ENCODE measurements around the gene SEMA7A. TPM values are rescaled to one million over a fixed set of nuclear protein-coding genes. Genes with fewer than 3 reads are reported as not detected.
"Not testable (repeated sequence)": the region's sequence is repeated elsewhere in the genome, so short reads cannot be mapped to it uniquely, and the experiment has no call there.

Gene SEMA7A
- polyA plus RNA-seq (2014; cell fraction: cytosol; rRNA removed): 5.7 and 6.6 TPM in 2 replicates
- 8.0 and 10.3 TPM in 2 replicates for polyA plus RNA-seq (2014; cell fraction: nucleus; rRNA removed)

- DNase-seq (ENCODE audit: low spot score): peak; percentile 79
These were observed at the start of gene SEMA7A for GRCh38 chr15:74433592-74434262. Gene SEMA7A, minus strand, starts transcription at chr15:74433958. Its CDS starts 40 bp downstream, at chr15:74433918.

- DNase-seq (ENCODE audit: low spot score): peak; percentile 36
These were observed 48.9 kb upstream of the SEMA7A start for GRCh38 chr15:74482661-74483060.

- not testable (repeated sequence) for DNase-seq (ENCODE audit: low spot score)
These were observed 46.6 kb upstream of the SEMA7A start for GRCh38 chr15:74480364-74480763.

GRCh38 chr15:74471621-74472020 lies 37.9 kb upstream of the SEMA7A start:
- DNase-seq (ENCODE audit: low spot score): not testable (repeated sequence)

GRCh38 chr15:74470631-74471395 lies 37.1 kb upstream of the SEMA7A start:
- DNase-seq (ENCODE audit: low spot score): no peak

GRCh38 chr15:74468341-74469032 lies 34.7 kb upstream of the SEMA7A start:
- no peak for DNase-seq (ENCODE audit: low spot score)

- DNase-seq (ENCODE audit: low spot score): no peak
These were observed 32.8 kb upstream of the SEMA7A start for GRCh38 chr15:74466570-74466969.

GRCh38 chr15:74464897-74465296 lies 31.1 kb upstream of the SEMA7A start:
- no peak for DNase-seq (ENCODE audit: low spot score)

GRCh38 chr15:74464216-74464615 lies 30.5 kb upstream of the SEMA7A start:
- no peak for DNase-seq (ENCODE audit: low spot score)

GRCh38 chr15:74463634-74464033 lies 29.9 kb upstream of the SEMA7A start:
- DNase-seq (ENCODE audit: low spot score): no peak

- no peak for DNase-seq (ENCODE audit: low spot score)
These were observed 28.2 kb upstream of the SEMA7A start for GRCh38 chr15:74461847-74462511.

GRCh38 chr15:74460871-74461846 lies 27.4 kb upstream of the SEMA7A start, which contains the start of gene UBL7:
Gene UBL7, minus strand, starts transcription at chr15:74461160. Its CDS starts 2,293 bp downstream, at chr15:74458867.
- peak; percentile 96 for DNase-seq (ENCODE audit: low spot score)

- DNase-seq (ENCODE audit: low spot score): no peak
These were observed 26.5 kb upstream of the SEMA7A start for GRCh38 chr15:74460298-74460697.

- not testable (repeated sequence) for DNase-seq (ENCODE audit: low spot score)
These were observed 26.0 kb upstream of the SEMA7A start for GRCh38 chr15:74459798-74460197.

- no peak for DNase-seq (ENCODE audit: low spot score)
These were observed 24.7 kb upstream of the SEMA7A start for GRCh38 chr15:74458473-74458872.

GRCh38 chr15:74457036-74457435 lies 23.3 kb upstream of the SEMA7A start:
- DNase-seq (ENCODE audit: low spot score): not testable (repeated sequence)

- no peak for DNase-seq (ENCODE audit: low spot score)
These were observed 21.2 kb upstream of the SEMA7A start for GRCh38 chr15:74454764-74455500.

GRCh38 chr15:74453925-74454763 lies 20.4 kb upstream of the SEMA7A start:
- no peak for DNase-seq (ENCODE audit: low spot score)

All from SK-N-DZ (cell line).